GM19238 (cell line): Measurements from ENCODE around the gene TSTD1.

Experiments used
- DNase-seq: peaks from one replicate; pipeline ENCODE4 v3.0.0; 2011; ENCODE audit warnings: low spot score; ENCODE audit not compliant: insufficient read length

The TSTD1 gene

GRCh38 chr1:161038523-161039153 is at the start of gene TSTD1:
TSS of gene TSTD1 (minus strand) at chr1:161038964. CDS start at chr1:161038889, 75 bp downstream.
- DNase-seq = peak; percentile 88

GRCh38 chr1:161086457-161086856 is 47.7 kb upstream of the TSTD1 start:
- DNase-seq = no peak

GRCh38 chr1:161085165-161085564 is 46.4 kb upstream of the TSTD1 start:
- no peak for DNase-seq

GRCh38 chr1:161084597-161084988 is 45.8 kb upstream of the TSTD1 start:
- no peak for DNase-seq

GRCh38 chr1:161083748-161084596 is 45.2 kb upstream of the TSTD1 start:
- DNase-seq = no peak

- no peak for DNase-seq
Measured at GRCh38 chr1:161082996-161083747, 44.4 kb upstream of the TSTD1 start.

GRCh38 chr1:161082483-161082882 is 43.7 kb upstream of the TSTD1 start:
- DNase-seq = no peak

GRCh38 chr1:161081519-161081918 is 42.8 kb upstream of the TSTD1 start:
- DNase-seq = no peak

- no peak for DNase-seq
Measured at GRCh38 chr1:161080441-161081405, 42.0 kb upstream of the TSTD1 start.

- DNase-seq = no peak
Measured at GRCh38 chr1:161079436-161080110, 40.8 kb upstream of the TSTD1 start.

GRCh38 chr1:161077426-161077825 is 38.7 kb upstream of the TSTD1 start:
- no peak for DNase-seq

GRCh38 chr1:161076410-161076809 is 37.6 kb upstream of the TSTD1 start:
- no peak for DNase-seq

GRCh38 chr1:161074676-161075368 is 36.1 kb upstream of the TSTD1 start:
- DNase-seq = no peak

- DNase-seq = no peak
Measured at GRCh38 chr1:161073474-161074121, 34.8 kb upstream of the TSTD1 start.

GRCh38 chr1:161072751-161073449 is 34.1 kb upstream of the TSTD1 start:
- no peak for DNase-seq

- DNase-seq = peak; percentile 69
Measured at GRCh38 chr1:161071886-161072371, 33.2 kb upstream of the TSTD1 start.

GRCh38 chr1:161070761-161071160 is 32.0 kb upstream of the TSTD1 start:
- no peak for DNase-seq

GRCh38 chr1:161069731-161070270 is 31.0 kb upstream of the TSTD1 start, which contains the start of gene ARHGAP30:
TSS of gene ARHGAP30 (minus strand) at chr1:161069891. CDS start at chr1:161069624, 267 bp downstream.
- DNase-seq = peak; percentile 94
